ENCODE data around the gene COX10.

GRCh38 chr17:14227052-14227451 lies 157.7 kb downstream of the COX10 start:
- TF ChIP-seq POLR2A (IDR thresholded peaks at IDR 0.05; ENCODE audit: low read depth, low read length) (no peak), TAF1 (IDR thresholded peaks at IDR 0.05; ENCODE audit: low read depth, low read length) (no peak)

Measured in GM12891 (cell line).